ENCODE measurements around the gene NIT2. TPM values are rescaled to one million over a fixed set of nuclear protein-coding genes. Genes with fewer than 3 reads are reported as not detected.

NIT2 gene
- polyA plus RNA-seq, 3 donors: 15.1 to 30.5 (median 24.6) TPM

- Mint-ChIP-seq H3K27ac (peak overlapping the region in 1 of 7 donors; percentile 21), H3K9me3 (peaks cover 0 to 2% (median 0%) of the 10 kb centered on the region in 7 donors), H3K4me1 (peaks cover 16% of the 10 kb centered on the region), H3K36me3 (peaks cover 25 to 44% of the 10 kb centered on the region in 2 donors), H3K27me3 (ENCODE audit: low read depth in 3 of 3) (peaks cover 0 to under 1% (median 0%) of the 10 kb centered on the region in 3 donors), H3K4me3 (no peak overlapping the region)
- TF ChIP-seq CTCF (IDR thresholded peaks at IDR 0.05): no peak
- Histone ChIP-seq H3K79me2 (ENCODE audit: insufficient read depth, low read length) (no peaks in the 10 kb centered on the region), H3K27ac (ENCODE audit: low read depth in 1 of 2, low read length in 2 of 2) (no peak overlapping the region), H3K4me1 (ENCODE audit: control insufficient read depth in 1 of 2, insufficient read depth in 2 of 2, low read length in 2 of 2) (peaks cover 12 to 16% of the 10 kb centered on the region in 2 donors), H3K36me3 (replicated peaks in 1 of 2; ENCODE audit: control insufficient read depth in 1 of 2, insufficient read depth in 2 of 2, low read length in 2 of 2) (peaks cover 23 to 50% of the 10 kb centered on the region in 2 donors), H3K4me2 (replicated peaks; ENCODE audit: extremely low read depth, low read length, poor library complexity, severe bottlenecking) (no peak overlapping the region), H3K27me3 (ENCODE audit: control insufficient read depth in 2 of 2, insufficient read depth in 2 of 2, low read length in 2 of 2) (no peaks in the 10 kb centered on the region), H3K9ac (ENCODE audit: insufficient read depth, low read length, poor library complexity, severe bottlenecking) (no peak overlapping the region), H4K20me1 (ENCODE audit: insufficient read depth, low read length) (no peaks in the 10 kb centered on the region), H2AFZ (ENCODE audit: insufficient read depth, low read depth, low read length, poor library complexity, severe bottlenecking) (no peak overlapping the region), H3K4me3 (replicated peaks in 1 of 3; ENCODE audit: low read depth in 2 of 3, low read length in 3 of 3) (no peak overlapping the region), H3K9me3 (replicated peaks in 1 of 2; ENCODE audit: control insufficient read depth in 1 of 2, insufficient read depth in 1 of 2, low read length in 2 of 2) (no peaks in the 10 kb centered on the region)
- 97% methylated on average over 10 of the region's 10 CpGs for WGBS (ENCODE audit: insufficient coverage)
- no peak for DNase-seq
- intact Hi-C loops (cut with micrococcal nuclease): no loop called here
Measured at GRCh38 chr3:100338911-100339310, 4.4 kb downstream of the NIT2 start.

DNA sequence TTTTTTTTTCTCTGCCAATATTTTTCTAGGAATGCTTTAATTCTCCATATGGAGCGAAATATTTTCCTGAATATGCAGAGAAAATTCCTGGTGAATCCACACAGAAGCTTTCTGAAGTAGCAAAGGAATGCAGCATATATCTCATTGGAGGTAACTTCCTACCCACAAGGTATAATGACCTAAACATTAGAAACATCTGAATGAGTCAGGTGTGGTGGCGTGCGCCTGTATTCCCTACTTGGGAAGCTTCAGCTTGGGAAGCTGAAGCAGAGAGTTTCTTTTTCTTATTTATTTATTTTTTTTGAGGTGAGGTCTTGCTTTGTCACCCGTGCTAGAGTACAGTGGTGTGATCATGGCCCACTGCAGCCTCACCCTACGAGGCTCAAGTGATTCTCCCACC is 5.2 kb downstream of the NIT2 start:
- H3K9ac ChIP-seq (ENCODE audit: insufficient read depth, low read length, poor library complexity, severe bottlenecking): no peak overlapping the region
- no peaks in the 10 kb centered on the region for H3K79me2 ChIP-seq (ENCODE audit: insufficient read depth, low read length)
- intact Hi-C loops (cut with micrococcal nuclease): no loop called here
- Mint-ChIP-seq H3K4me1 (peaks cover 11% of the 10 kb centered on the region), H3K4me3 (no peak overlapping the region), H3K27me3 (ENCODE audit: low read depth in 3 of 3) (no peaks in the 10 kb centered on the region), H3K9me3 (peaks cover 0 to 2% (median 0%) of the 10 kb centered on the region in 7 donors), H3K27ac (no peak overlapping the region), H3K36me3 (peaks cover 32 to 52% of the 10 kb centered on the region in 2 donors)
- no peak overlapping the region for H3K4me3 ChIP-seq (replicated peaks in 1 of 3; ENCODE audit: low read depth in 2 of 3, low read length in 3 of 3)
- no peak for DNase-seq
- 100% methylated on average over 1 of the region's 5 CpGs for WGBS (ENCODE audit: insufficient coverage)
- no peak overlapping the region for H3K27ac ChIP-seq (ENCODE audit: low read depth in 1 of 2, low read length in 2 of 2)
- no peaks in the 10 kb centered on the region for H3K9me3 ChIP-seq (replicated peaks in 1 of 2; ENCODE audit: control insufficient read depth in 1 of 2, insufficient read depth in 1 of 2, low read length in 2 of 2)
- H2AFZ ChIP-seq (ENCODE audit: insufficient read depth, low read depth, low read length, poor library complexity, severe bottlenecking): no peak overlapping the region
- H3K27me3 ChIP-seq (ENCODE audit: control insufficient read depth in 2 of 2, insufficient read depth in 2 of 2, low read length in 2 of 2): no peaks in the 10 kb centered on the region
- no peak overlapping the region for H3K4me2 ChIP-seq (replicated peaks; ENCODE audit: extremely low read depth, low read length, poor library complexity, severe bottlenecking)
- H3K4me1 ChIP-seq (ENCODE audit: control insufficient read depth in 1 of 2, insufficient read depth in 2 of 2, low read length in 2 of 2): peaks cover 7 to 10% of the 10 kb centered on the region in 2 donors
- H4K20me1 ChIP-seq (ENCODE audit: insufficient read depth, low read length): no peaks in the 10 kb centered on the region
- TF ChIP-seq CTCF (IDR thresholded peaks at IDR 0.05): no peak
- peaks cover 26 to 58% of the 10 kb centered on the region in 2 donors for H3K36me3 ChIP-seq (replicated peaks in 1 of 2; ENCODE audit: control insufficient read depth in 1 of 2, insufficient read depth in 2 of 2, low read length in 2 of 2)
